ENCODE results near the gene RPS25. TPM values are rescaled to one million over a fixed set of nuclear protein-coding genes. Genes with fewer than 3 reads are reported as not detected.
"Not testable (repeated sequence)": the region's sequence is repeated elsewhere in the genome, so short reads cannot be mapped to it uniquely, and the experiment has no call there.

Gene RPS25
- total RNA-seq, 4 donors from 2014 or later: 852 to 1,992 (median 1,622) TPM

GRCh38 chr11:119047205-119047604, 29.1 kb upstream of the RPS25 start:
- intact Hi-C loops (cut with DNase I): no loop called here
- 95% methylated on average over 6 of the region's 6 CpGs for WGBS, 2 donors
- TF ChIP-seq CTCF (IDR thresholded peaks at IDR 0.05) (no peak), POLR2A (IDR thresholded peaks at IDR 0.05) (no peak)
- DNase-seq: no peak
- Histone ChIP-seq H3K4me1 (no peaks in the 10 kb centered on the region), H3K27ac (no peak overlapping the region), H3K4me3 (replicated peaks in 1 of 3) (no peak overlapping the region), H3K9me3 (no peaks in the 10 kb centered on the region), H3K27me3 (no peaks in the 10 kb centered on the region), H3K36me3 (peaks cover 70 to 74% of the 10 kb centered on the region in 2 donors)

GRCh38 chr11:119046489-119046888, 28.3 kb upstream of the RPS25 start:
- Histone ChIP-seq H3K4me3 (replicated peaks in 1 of 3) (no peak overlapping the region), H3K36me3 (peaks cover 63 to 67% of the 10 kb centered on the region in 2 donors), H3K27me3 (no peaks in the 10 kb centered on the region), H3K4me1 (no peaks in the 10 kb centered on the region), H3K9me3 (no peaks in the 10 kb centered on the region), H3K27ac (no peak overlapping the region)
- DNase-seq: no peak
- intact Hi-C loops (cut with DNase I): no loop called here
- TF ChIP-seq CTCF (IDR thresholded peaks at IDR 0.05) (no peak), POLR2A (IDR thresholded peaks at IDR 0.05) (no peak)
- WGBS, 2 donors: 95 to 96% methylated on average over 4 to 5 of the region's 6 CpGs

GRCh38 chr11:119044708-119045107, 26.6 kb upstream of the RPS25 start:
- TF ChIP-seq CTCF (IDR thresholded peaks at IDR 0.05): no peak
- TF ChIP-seq POLR2A (IDR thresholded peaks at IDR 0.05): no peak
- DNase-seq: no peak
- Histone ChIP-seq H3K4me3 (replicated peaks in 1 of 3) (no peak overlapping the region), H3K36me3 (peaks cover 49 to 51% of the 10 kb centered on the region in 2 donors), H3K27ac (no peak overlapping the region), H3K9me3 (no peaks in the 10 kb centered on the region), H3K27me3 (no peaks in the 10 kb centered on the region), H3K4me1 (peaks cover 0 to 3% of the 10 kb centered on the region in 2 donors)
- intact Hi-C loops (cut with DNase I): no loop called here
- 85 to 87% methylated on average over 6 of the region's 6 CpGs for WGBS, 2 donors

- intact Hi-C loops (cut with DNase I): no loop called here
- no peaks in the 10 kb centered on the region for H3K9me3 ChIP-seq
- WGBS, 2 donors: 86 to 91% methylated on average over 9 of the region's 9 CpGs
- peaks cover 31 to 33% of the 10 kb centered on the region in 2 donors for H3K36me3 ChIP-seq
- H3K27me3 ChIP-seq: no peaks in the 10 kb centered on the region
- H3K4me3 ChIP-seq (replicated peaks in 1 of 3): no peak overlapping the region
- TF ChIP-seq CTCF (IDR thresholded peaks at IDR 0.05) (no peak), POLR2A (IDR thresholded peaks at IDR 0.05) (no peak)
- no peak overlapping the region for H3K27ac ChIP-seq
- DNase-seq: no peak
- H3K4me1 ChIP-seq: peaks cover 0 to 8% of the 10 kb centered on the region in 2 donors
Measured at GRCh38 chr11:119042927-119043326, 24.8 kb upstream of the RPS25 start.

- no peak for DNase-seq
- Histone ChIP-seq H3K27me3 (no peaks in the 10 kb centered on the region), H3K36me3 (peaks cover 22 to 24% of the 10 kb centered on the region in 2 donors), H3K9me3 (no peaks in the 10 kb centered on the region), H3K27ac (no peak overlapping the region), H3K4me3 (replicated peaks in 1 of 3) (no peak overlapping the region), H3K4me1 (peaks cover 0 to 8% of the 10 kb centered on the region in 2 donors)
- intact Hi-C loops (cut with DNase I): no loop called here
- no peak for TF ChIP-seq POLR2A (IDR thresholded peaks at IDR 0.05)
- no peak for TF ChIP-seq CTCF (IDR thresholded peaks at IDR 0.05)
- WGBS, 2 donors: 93% methylated on average over 4 of the region's 4 CpGs
Measured at GRCh38 chr11:119041821-119042514, 23.8 kb upstream of the RPS25 start.

- H3K36me3 ChIP-seq; H3K4me1 ChIP-seq; H3K9me3 ChIP-seq; DNase-seq; H3K27me3 ChIP-seq; intact Hi-C loops (cut with DNase I); H3K27ac ChIP-seq; H3K4me3 ChIP-seq (replicated peaks in 1 of 3): not testable (repeated sequence)
- 21 to 25% methylated on average over 9 to 11 of the region's 11 CpGs for WGBS, 2 donors
Measured at GRCh38 chr11:119039471-119039870, 21.3 kb upstream of the RPS25 start.
